Upper lobe of left lung (tissue), 6 donors: ENCODE measurements around the gene OR2D2. TPM values are rescaled to one million over a fixed set of nuclear protein-coding genes. Genes with fewer than 3 reads are reported as not detected.
"Not testable (repeated sequence)": the region's sequence is repeated elsewhere in the genome, so short reads cannot be mapped to it uniquely, and the experiment has no call there.

ENCODE experiments used
- ATAC-seq, 2 donors: fragments of 200-7000 bp; cut with Tn5 transposase; one replicate each; pipeline ENCODE4 v1.9.1; 2022; ENCODE audit warnings: mild to moderate bottlenecking in 2 of 2, moderate library complexity in 2 of 2; ENCODE audit not compliant: low FRiP score in 2 of 2
- DNase-seq, 2 donors: peaks; one replicate each; pipeline ENCODE4 v3.0.0-alpha.2; 2019 to 2020
- H3K27ac ChIP-seq, 4 donors: fragments of 200-600 bp; sonication (generic); one replicate each; pipeline ENCODE4 v1.5.1; 2016 to 2019
- H3K27me3 ChIP-seq, 4 donors: fragments of 200-600 bp; sonication (generic); one replicate each; pipeline ENCODE4 v1.5.1; 2017 to 2019
- H3K36me3 ChIP-seq, 4 donors: fragments of 200-600 bp; sonication (generic); one replicate each; pipeline ENCODE4 v1.5.1; 2016 to 2019
- H3K4me1 ChIP-seq, 4 donors: fragments of 200-600 bp; sonication (generic); one replicate each; pipeline ENCODE4 v1.5.1; 2018 to 2019
- H3K4me3 ChIP-seq, 4 donors: fragments of 200-600 bp; sonication (generic); one replicate each; pipeline ENCODE4 v1.5.1; 2017 to 2019; ENCODE audit warnings: mild to moderate bottlenecking in 2 of 4, moderate library complexity in 1 of 4
- H3K9me3 ChIP-seq, 4 donors: fragments of 200-600 bp; sonication (generic); one replicate each; pipeline ENCODE4 v1.5.1; 2018 to 2019
- EP300 ChIP-seq, 4 donors: sonication (generic); formaldehyde crosslinking; IDR thresholded peaks; one replicate each; pipeline ENCODE4 v1.5.1; 2017; ENCODE audit warnings: antibody characterized with exemption in 4 of 4, control low read depth in 2 of 4
- POLR2A ChIP-seq, 4 donors: fragments of 450-650 bp; IDR thresholded peaks; one replicate each; pipeline ENCODE4 v1.5.1; 2016 to 2017; ENCODE audit warnings: antibody characterized with exemption in 4 of 4, mild to moderate bottlenecking in 2 of 4
- POLR2AphosphoS5 ChIP-seq, 2 donors: sonication (generic); formaldehyde crosslinking; IDR thresholded peaks; one replicate each; pipeline ENCODE4 v1.5.1; 2017; ENCODE audit warnings: antibody characterized with exemption in 2 of 2
- WGBS, 2 donors: methylation state at CpG; one replicate each; pipeline ENCODE4 v1.1.5; 2017 to 2018; 5-methylcytosine and 5-hydroxymethylcytosine counted together
- total RNA-seq, 6 donors: library from RNA; depleted of rRNA in 4 of 6; stranded (reverse); fragments of >200 nt in 4 of 6; gene quantifications; one replicate each; pipeline versions ENCODE4 v1.1.0 to v1.2.1, GENCODE V29; 2016 to 2021
- TF ChIP-seq, protein P1 (sequence below), 6 experiments: fragments of 450-650 bp in 4 of 6; fragments of 200-600 bp in 2 of 6; sonication (generic) in 2 of 6; IDR thresholded peaks; one replicate each; pipeline ENCODE4 v1.5.1; 2016 to 2019; ENCODE audit warnings: antibody characterized with exemption in 6 of 6
- donor health status: DM: no; HTN: no; CAD: no; lungs with moderate emphysema.
- donor health status: DM: no; HTN: yes; CAD: no; lungs with severe emphysema.

The OR2D2 gene
- total RNA-seq, 6 donors from 2014 or later = 0.46 to 4.2 (median 1.5) TPM; not detected in 3

DNA sequence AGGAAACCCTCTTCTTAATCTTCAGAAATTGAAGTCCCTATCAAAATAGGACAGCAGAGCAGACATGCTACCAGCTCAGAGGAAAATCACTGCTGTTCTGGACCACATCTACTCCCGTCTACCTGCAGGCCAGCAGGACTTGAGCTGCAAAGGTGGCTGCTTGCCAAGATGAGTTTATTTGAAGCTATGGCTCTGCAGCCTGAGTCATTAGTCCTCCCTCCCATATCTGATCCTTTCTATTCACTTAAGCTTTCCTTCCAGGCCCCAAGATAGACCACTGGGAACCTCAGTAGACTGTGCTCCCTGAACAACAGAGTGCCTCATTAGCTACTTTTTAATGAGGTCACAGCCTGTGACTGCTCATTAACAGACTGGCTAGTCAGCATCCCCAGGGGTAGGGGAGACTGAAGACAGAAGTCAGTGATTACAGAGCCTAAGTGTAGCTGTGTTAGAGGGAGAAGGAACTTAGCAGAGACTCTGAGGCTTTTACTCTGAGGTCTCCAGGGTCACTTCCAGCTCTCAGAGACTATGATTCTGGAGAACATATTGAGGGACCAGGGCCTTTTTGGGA lies 36.2 kb downstream of the OR2D2 start:
- ATAC-seq (no peak), DNase-seq (no peak)
- no peaks in the 10 kb centered on the region for H3K27me3 ChIP-seq
- no peak overlapping the region for H3K27ac ChIP-seq
- H3K4me3 ChIP-seq = no peak overlapping the region
- TF ChIP-seq, protein P1, sequence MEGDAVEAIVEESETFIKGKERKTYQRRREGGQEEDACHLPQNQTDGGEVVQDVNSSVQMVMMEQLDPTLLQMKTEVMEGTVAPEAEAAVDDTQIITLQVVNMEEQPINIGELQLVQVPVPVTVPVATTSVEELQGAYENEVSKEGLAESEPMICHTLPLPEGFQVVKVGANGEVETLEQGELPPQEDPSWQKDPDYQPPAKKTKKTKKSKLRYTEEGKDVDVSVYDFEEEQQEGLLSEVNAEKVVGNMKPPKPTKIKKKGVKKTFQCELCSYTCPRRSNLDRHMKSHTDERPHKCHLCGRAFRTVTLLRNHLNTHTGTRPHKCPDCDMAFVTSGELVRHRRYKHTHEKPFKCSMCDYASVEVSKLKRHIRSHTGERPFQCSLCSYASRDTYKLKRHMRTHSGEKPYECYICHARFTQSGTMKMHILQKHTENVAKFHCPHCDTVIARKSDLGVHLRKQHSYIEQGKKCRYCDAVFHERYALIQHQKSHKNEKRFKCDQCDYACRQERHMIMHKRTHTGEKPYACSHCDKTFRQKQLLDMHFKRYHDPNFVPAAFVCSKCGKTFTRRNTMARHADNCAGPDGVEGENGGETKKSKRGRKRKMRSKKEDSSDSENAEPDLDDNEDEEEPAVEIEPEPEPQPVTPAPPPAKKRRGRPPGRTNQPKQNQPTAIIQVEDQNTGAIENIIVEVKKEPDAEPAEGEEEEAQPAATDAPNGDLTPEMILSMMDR (IDR thresholded peaks at IDR 0.05) = no peak
- H3K36me3 ChIP-seq = no peaks in the 10 kb centered on the region
- H3K9me3 ChIP-seq = peaks cover 0 to 3% (median 0%) of the 10 kb centered on the region in 4 donors
- WGBS, 2 donors = 67 to 70% methylated on average over 1 of the region's 1 CpG
- H3K4me1 ChIP-seq = no peaks in the 10 kb centered on the region

DNA sequence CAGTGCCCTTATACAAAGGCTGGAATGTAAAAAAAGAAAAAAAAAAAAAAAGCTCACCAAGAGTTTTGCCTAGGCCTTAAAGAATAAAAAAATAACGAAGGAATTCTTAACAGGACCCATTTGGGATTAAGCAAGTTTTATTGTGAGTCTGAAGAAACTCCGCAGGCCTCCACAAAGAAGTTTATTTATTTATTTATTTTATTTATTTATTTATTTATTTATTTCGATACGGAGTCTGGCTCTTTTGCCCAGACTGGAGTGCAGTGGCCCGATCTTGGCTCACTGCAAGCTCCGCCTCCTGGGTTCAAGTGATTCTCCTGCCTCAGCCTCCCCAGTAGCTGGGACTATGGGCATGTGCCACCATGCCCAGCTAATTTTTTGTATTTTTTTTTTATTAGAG lies 37.5 kb downstream of the OR2D2 start:
- H3K27me3 ChIP-seq, H3K27ac ChIP-seq, H3K9me3 ChIP-seq, ATAC-seq, H3K4me3 ChIP-seq, H3K36me3 ChIP-seq, H3K4me1 ChIP-seq, DNase-seq: not testable (repeated sequence)
- WGBS, 2 donors = 94 to 97% methylated on average over 6 of the region's 6 CpGs

DNA sequence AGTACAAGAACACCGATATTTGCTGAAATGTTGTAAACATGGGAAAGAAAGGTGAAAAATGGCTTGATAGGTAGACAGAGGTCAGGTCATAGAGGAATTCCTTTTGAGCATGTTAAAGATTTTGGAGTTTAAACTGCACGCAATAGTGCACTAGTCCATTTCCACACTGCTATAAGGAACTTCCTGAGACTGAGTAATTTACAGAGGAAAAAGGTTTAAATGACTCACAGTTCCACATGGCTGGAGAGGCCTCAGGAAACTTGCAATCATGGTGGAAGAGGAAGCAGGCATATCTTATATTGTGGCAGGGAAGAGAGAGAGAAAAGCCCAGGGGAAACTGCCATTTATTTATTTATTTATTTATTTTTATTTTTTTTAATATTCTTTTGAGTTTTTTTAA lies 41.8 kb downstream of the OR2D2 start:
- no peak for DNase-seq
- H3K27ac ChIP-seq = no peak overlapping the region
- no peaks in the 10 kb centered on the region for H3K27me3 ChIP-seq
- 81 to 83% methylated on average over 2 of the region's 2 CpGs for WGBS, 2 donors
- no peak overlapping the region for H3K4me3 ChIP-seq
- no peak for ATAC-seq
- H3K9me3 ChIP-seq = peaks cover 0 to 3% (median 0%) of the 10 kb centered on the region in 4 donors
- no peak for TF ChIP-seq POLR2A (IDR thresholded peaks at IDR 0.05)
- TF ChIP-seq, protein P1 (IDR thresholded peaks at IDR 0.05) = no peak
- no peak for TF ChIP-seq EP300 (IDR thresholded peaks at IDR 0.05)
- H3K36me3 ChIP-seq = no peaks in the 10 kb centered on the region
- H3K4me1 ChIP-seq = no peaks in the 10 kb centered on the region

DNA sequence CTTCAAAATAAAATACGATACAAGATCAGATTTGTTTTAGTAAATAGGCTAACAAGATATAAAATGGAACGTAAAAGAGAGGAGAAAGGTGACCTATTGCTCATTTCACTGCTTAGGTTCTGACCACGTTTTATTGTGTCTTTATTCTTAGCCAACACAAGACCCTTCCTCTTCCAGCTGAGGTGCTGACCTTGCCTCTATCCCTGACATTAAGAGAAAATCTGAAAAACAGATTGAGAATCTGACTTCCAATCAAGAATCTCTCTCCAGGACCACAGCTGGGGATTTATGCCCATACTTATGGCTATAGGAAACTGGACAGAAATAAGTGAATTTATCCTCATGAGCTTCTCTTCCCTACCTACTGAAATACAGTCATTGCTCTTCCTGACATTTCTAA lies 46.9 kb downstream of the OR2D2 start, which contains the start of gene OR10A5:
TSS of gene OR10A5 (plus strand) at position 301 of the 400 bp plus-strand sequence. CDS start at position 301, 0 bp downstream.
- WGBS, 2 donors = 76 to 85% methylated on average over 3 of the region's 3 CpGs

DNA sequence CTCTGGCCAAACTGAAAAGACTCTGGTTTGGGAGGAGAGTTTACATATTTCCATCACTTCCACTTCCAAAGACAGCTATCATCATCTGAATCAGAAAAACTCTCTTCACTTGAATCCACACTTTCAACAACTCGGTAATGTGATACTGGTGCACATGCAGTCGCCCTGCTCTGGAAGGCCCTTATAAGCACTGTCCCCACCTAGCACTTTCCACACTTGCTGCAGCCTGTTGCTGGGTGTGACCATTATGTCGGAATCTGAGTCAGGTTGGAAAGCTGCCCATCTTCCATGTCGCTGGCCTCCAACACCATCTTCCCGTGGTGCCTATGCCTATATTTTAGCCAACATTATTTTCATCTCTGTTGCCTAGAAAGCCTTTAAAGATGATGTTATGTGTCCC lies 47.9 kb downstream of the OR2D2 start:
- 89 to 92% methylated on average over 5 of the region's 5 CpGs for WGBS, 2 donors
- Histone ChIP-seq H3K4me1 (no peaks in the 10 kb centered on the region), H3K4me3 (no peak overlapping the region), H3K27ac (no peak overlapping the region), H3K27me3 (no peaks in the 10 kb centered on the region), H3K9me3 (no peaks in the 10 kb centered on the region), H3K36me3 (no peaks in the 10 kb centered on the region)
- TF ChIP-seq, protein P1 (IDR thresholded peaks at IDR 0.05) = no peak
- no peak for TF ChIP-seq POLR2AphosphoS5 (IDR thresholded peaks at IDR 0.05)
- DNase-seq = no peak
- no peak for ATAC-seq

More for the DNA sequence above, 46.9 kb downstream of the OR2D2 start, which contains the start of gene OR10A5:
- Histone ChIP-seq H3K9me3 (no peaks in the 10 kb centered on the region), H3K27ac (no peak within 1 kb of the TSS), H3K4me1 (no peaks in the 10 kb centered on the region), H3K36me3 (no peaks in the 10 kb centered on the region), H3K27me3 (no peaks in the 10 kb centered on the region), H3K4me3 (no peak within 1 kb of the TSS)
- DNase-seq (no peak), ATAC-seq (no peak)
- TF ChIP-seq POLR2A (IDR thresholded peaks at IDR 0.05) (no peak), POLR2AphosphoS5 (IDR thresholded peaks at IDR 0.05) (no peak), EP300 (IDR thresholded peaks at IDR 0.05) (no peak)
- TF ChIP-seq, protein P1 (IDR thresholded peaks at IDR 0.05) = no peak
